ENCODE results near the gene PSMB8.
"Not testable (repeated sequence)": the region's sequence is repeated elsewhere in the genome, so short reads cannot be mapped to it uniquely, and the experiment has no call there.

The PSMB8 gene

GRCh38 chr6:32843979-32844838 lies at the start of gene PSMB8:
TSS of gene PSMB8 (minus strand) at chr6:32844047. CDS start at chr6:32843996, 51 bp downstream.
- peak; percentile 96 for DNase-seq (ENCODE audit: low read depth)

- no peak for DNase-seq (ENCODE audit: low read depth)
Measured at GRCh38 chr6:32890831-32891230, 47.0 kb upstream of the PSMB8 start.

- no peak for DNase-seq (ENCODE audit: low read depth)
Measured at GRCh38 chr6:32889533-32889932, 45.7 kb upstream of the PSMB8 start.

- DNase-seq (ENCODE audit: low read depth): no peak
Measured at GRCh38 chr6:32888576-32888975, 44.7 kb upstream of the PSMB8 start.

- no peak for DNase-seq (ENCODE audit: low read depth)
Measured at GRCh38 chr6:32887616-32888015, 43.8 kb upstream of the PSMB8 start.

- no peak for DNase-seq (ENCODE audit: low read depth)
Measured at GRCh38 chr6:32886681-32887383, 43.0 kb upstream of the PSMB8 start.

GRCh38 chr6:32885698-32886286 lies 41.9 kb upstream of the PSMB8 start:
- no peak for DNase-seq (ENCODE audit: low read depth)

- DNase-seq (ENCODE audit: low read depth): no peak
Measured at GRCh38 chr6:32883789-32884188, 39.9 kb upstream of the PSMB8 start.

GRCh38 chr6:32882879-32883250 lies 39.0 kb upstream of the PSMB8 start:
- no peak for DNase-seq (ENCODE audit: low read depth)

GRCh38 chr6:32880962-32881361 lies 37.1 kb upstream of the PSMB8 start:
- DNase-seq (ENCODE audit: low read depth): not testable (repeated sequence)

GRCh38 chr6:32879691-32880090 lies 35.8 kb upstream of the PSMB8 start:
- no peak for DNase-seq (ENCODE audit: low read depth)

- DNase-seq (ENCODE audit: low read depth): no peak
Measured at GRCh38 chr6:32876603-32877002, 32.8 kb upstream of the PSMB8 start.

GRCh38 chr6:32873947-32874346 lies 30.1 kb upstream of the PSMB8 start:
- DNase-seq (ENCODE audit: low read depth): not testable (repeated sequence)

- peak; percentile 76 for DNase-seq (ENCODE audit: low read depth)
Measured at GRCh38 chr6:32868257-32868788, 24.5 kb upstream of the PSMB8 start.

GRCh38 chr6:32867554-32868256 lies 23.9 kb upstream of the PSMB8 start:
- DNase-seq (ENCODE audit: low read depth): no peak

GRCh38 chr6:32867022-32867477 lies 23.2 kb upstream of the PSMB8 start:
- no peak for DNase-seq (ENCODE audit: low read depth)

GRCh38 chr6:32865724-32866443 lies 22.0 kb upstream of the PSMB8 start:
- no peak for DNase-seq (ENCODE audit: low read depth)

GRCh38 chr6:32862725-32863124 lies 18.9 kb upstream of the PSMB8 start:
- DNase-seq (ENCODE audit: low read depth): no peak

GRCh38 chr6:32860674-32861073 lies 16.8 kb upstream of the PSMB8 start:
- no peak for DNase-seq (ENCODE audit: low read depth)

- DNase-seq (ENCODE audit: low read depth): no peak
Measured at GRCh38 chr6:32858194-32858593, 14.3 kb upstream of the PSMB8 start.

GRCh38 chr6:32857156-32857891 lies 13.5 kb upstream of the PSMB8 start:
- no peak for DNase-seq (ENCODE audit: low read depth)

Measured in activated T-helper 9 cell treated with anti-CD3 and anti-CD28 coated beads, Interleukin-2, amount 50 U/mL, for 16 hours (primary cell).